Esophagus squamous epithelium (tissue), 5 donors: ENCODE results near the gene GLRX3. TPM values are rescaled to one million over a fixed set of nuclear protein-coding genes. Genes with fewer than 3 reads are reported as not detected.
"Not testable (repeated sequence)": the region's sequence is repeated elsewhere in the genome, so short reads cannot be mapped to it uniquely, and the experiment has no call there.

Source experiments
- DNase-seq: peaks from one replicate; lab custom pipeline; 2025; lab: John Stamatoyannopoulos, UW
- H3K27ac ChIP-seq, 4 donors: fragments of 200-600 bp; sonication (generic); one replicate each; pipeline ENCODE4 v1.5.1; 2016 to 2019; ENCODE audit warnings: mild to moderate bottlenecking in 1 of 4
- H3K27me3 ChIP-seq, 4 donors: fragments of 200-600 bp; sonication (generic); 1 replicate in 3 of 4; 2 replicates in 1 of 4; pipeline versions ENCODE4 v1.5.1 to v1.6.0; 2017 to 2021; ENCODE audit warnings: antibody characterized with exemption in 1 of 4
- H3K36me3 ChIP-seq, 3 donors: fragments of 200-600 bp; sonication (generic); one replicate each; pipeline ENCODE4 v1.5.1; 2016 to 2019
- H3K4me1 ChIP-seq, 3 donors: fragments of 200-600 bp; sonication (generic); one replicate each; pipeline ENCODE4 v1.5.1; 2017 to 2019
- H3K4me3 ChIP-seq, 4 donors: fragments of 200-600 bp; sonication (generic); 1 replicate in 3 of 4; 2 replicates in 1 of 4; pipeline ENCODE4 v1.5.1; 2016 to 2019; ENCODE audit warnings: mild to moderate bottlenecking in 2 of 4, moderate library complexity in 1 of 4
- H3K9me3 ChIP-seq, 3 donors: fragments of 200-600 bp; sonication (generic); one replicate each; pipeline ENCODE4 v1.5.1; 2016 to 2019
- POLR2A ChIP-seq, 4 donors: fragments of 450-650 bp; IDR thresholded peaks; one replicate each; pipeline ENCODE4 v1.6.1; 2017; ENCODE audit warnings: antibody characterized with exemption in 4 of 4, mild to moderate bottlenecking in 4 of 4, moderate library complexity in 3 of 4
- WGBS, 2 donors: methylation state at CpG; one replicate each; pipeline ENCODE4 v1.1.5; 2018; 5-methylcytosine and 5-hydroxymethylcytosine counted together
- intact Hi-C: fragments of 100-400 bp; cut with DNase I; formaldehyde crosslinking; loops from one replicate; pipeline ENCODE4 v1.15.0; 2022
- total RNA-seq, 4 donors: library from RNA; depleted of rRNA; stranded (reverse); fragments of >200 nt; gene quantifications; one replicate each; pipeline ENCODE4 v1.1.0, GENCODE V29; 2016
- TF ChIP-seq, protein P1 (sequence below), 6 experiments: fragments of 450-650 bp in 4 of 6; fragments of 200-600 bp in 2 of 6; sonication (generic) in 2 of 6; IDR thresholded peaks; one replicate each; pipeline ENCODE4 v1.5.1; 2016 to 2019; ENCODE audit warnings: antibody characterized with exemption in 6 of 6, mild to moderate bottlenecking in 4 of 6, moderate library complexity in 4 of 6
- donor health status: DM: yes; HTN: yes; CAD: no.

The GLRX3 gene
- 100 to 1,000 TPM in 2 of 4 donors, 10 to 100 TPM in 2; 48.5 to 115 (median 81.8) TPM for total RNA-seq

DNA sequence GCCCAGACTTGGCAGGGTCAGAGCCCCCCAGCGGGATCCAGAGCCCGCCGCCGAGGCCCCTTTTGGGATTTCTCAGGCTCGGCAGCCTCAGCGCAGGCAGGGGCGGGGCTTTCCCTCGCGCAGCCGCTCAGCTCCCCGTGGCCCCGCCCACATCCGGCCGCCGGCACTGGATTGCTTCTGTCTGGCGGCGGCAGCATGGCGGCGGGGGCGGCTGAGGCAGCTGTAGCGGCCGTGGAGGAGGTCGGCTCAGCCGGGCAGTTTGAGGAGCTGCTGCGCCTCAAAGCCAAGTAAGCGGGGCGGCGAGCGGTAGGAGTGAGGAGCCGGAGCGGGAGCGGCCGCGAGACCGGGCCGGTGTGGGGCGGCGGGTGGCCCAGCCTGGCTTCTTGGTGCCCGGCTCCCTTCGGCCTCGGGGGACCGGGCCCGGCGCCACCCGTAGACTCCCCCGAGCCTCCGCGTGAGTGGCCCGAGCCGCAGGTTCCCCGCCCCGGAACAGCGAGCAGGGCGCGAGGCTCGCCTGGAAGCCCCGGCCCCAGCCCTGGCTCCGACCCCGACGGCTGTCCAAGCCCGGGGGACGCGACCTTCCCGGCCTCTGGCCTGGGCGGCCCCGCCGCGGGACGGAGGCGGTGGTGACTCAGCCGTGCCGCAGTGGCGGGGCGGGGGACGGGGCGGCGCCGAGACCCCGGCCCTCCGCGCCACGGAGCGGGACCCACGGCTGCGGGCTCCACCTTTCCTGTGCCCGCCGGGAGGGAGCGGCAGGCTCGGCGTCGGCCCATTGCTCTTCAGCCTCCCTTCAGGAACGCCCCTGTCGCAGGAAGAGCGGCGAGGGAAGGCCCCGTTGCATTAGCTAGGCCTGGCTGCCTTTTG lies at the start of gene GLRX3:
GLRX3 (plus strand) TSS at position 166 of the 864 bp plus-strand sequence; CDS start at position 196, 30 bp downstream.
- TF ChIP-seq POLR2A (IDR thresholded peaks at IDR 0.05): peak in 3 of 4 donors; percentile 45 to 86 (median 70)
- TF ChIP-seq, protein P1, sequence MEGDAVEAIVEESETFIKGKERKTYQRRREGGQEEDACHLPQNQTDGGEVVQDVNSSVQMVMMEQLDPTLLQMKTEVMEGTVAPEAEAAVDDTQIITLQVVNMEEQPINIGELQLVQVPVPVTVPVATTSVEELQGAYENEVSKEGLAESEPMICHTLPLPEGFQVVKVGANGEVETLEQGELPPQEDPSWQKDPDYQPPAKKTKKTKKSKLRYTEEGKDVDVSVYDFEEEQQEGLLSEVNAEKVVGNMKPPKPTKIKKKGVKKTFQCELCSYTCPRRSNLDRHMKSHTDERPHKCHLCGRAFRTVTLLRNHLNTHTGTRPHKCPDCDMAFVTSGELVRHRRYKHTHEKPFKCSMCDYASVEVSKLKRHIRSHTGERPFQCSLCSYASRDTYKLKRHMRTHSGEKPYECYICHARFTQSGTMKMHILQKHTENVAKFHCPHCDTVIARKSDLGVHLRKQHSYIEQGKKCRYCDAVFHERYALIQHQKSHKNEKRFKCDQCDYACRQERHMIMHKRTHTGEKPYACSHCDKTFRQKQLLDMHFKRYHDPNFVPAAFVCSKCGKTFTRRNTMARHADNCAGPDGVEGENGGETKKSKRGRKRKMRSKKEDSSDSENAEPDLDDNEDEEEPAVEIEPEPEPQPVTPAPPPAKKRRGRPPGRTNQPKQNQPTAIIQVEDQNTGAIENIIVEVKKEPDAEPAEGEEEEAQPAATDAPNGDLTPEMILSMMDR (IDR thresholded peaks at IDR 0.05): peak in 2 of 6 experiments; percentile 2 to 25
- Histone ChIP-seq H3K9me3 (no peaks in the 10 kb centered on the region), H3K27me3 (no peaks in the 10 kb centered on the region), H3K36me3 (peaks cover 0 to 6% (median 0%) of the 10 kb centered on the region in 3 donors), H3K27ac (peak within 1 kb of the TSS; percentile 88 to 96 (median 90)), H3K4me1 (peaks cover 28 to 54% (median 38%) of the 10 kb centered on the region in 3 donors), H3K4me3 (peak within 1 kb of the TSS; percentile 73 to 99 (median 76))
- intact Hi-C loops: no loop called here
- WGBS, 2 donors: no CpG with 5 or more reads among the region's 96 CpGs
- peak; percentile 21 for DNase-seq

DNA sequence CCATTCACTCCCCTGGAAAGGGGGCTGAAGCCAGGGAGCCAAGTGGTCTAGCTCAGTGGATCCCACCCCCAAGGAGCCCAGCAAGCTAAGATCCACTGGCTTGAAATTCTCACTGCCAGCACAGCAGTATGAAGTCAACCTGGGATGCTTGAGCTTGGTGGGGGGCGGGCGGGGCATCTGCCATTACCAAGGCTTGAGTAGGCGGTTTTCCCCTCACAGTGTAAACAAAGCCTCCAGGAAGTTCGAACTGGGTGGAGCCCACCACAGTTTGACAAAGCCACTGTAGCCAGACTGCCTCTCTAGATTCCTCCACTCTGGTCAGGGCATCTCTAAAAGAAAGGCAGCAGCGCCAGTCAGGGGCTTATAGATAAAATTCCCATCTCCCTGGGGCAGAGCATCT lies 45.6 kb upstream of the GLRX3 start:
- H3K27me3 ChIP-seq, H3K27ac ChIP-seq, H3K4me3 ChIP-seq, H3K9me3 ChIP-seq, H3K4me1 ChIP-seq, intact Hi-C loops, DNase-seq: not testable (repeated sequence)
- WGBS, 2 donors: no CpG with 5 or more reads among the region's 5 CpGs
- peaks cover 0 to 31% (median 0%) of the 10 kb centered on the region in 3 donors for H3K36me3 ChIP-seq

DNA sequence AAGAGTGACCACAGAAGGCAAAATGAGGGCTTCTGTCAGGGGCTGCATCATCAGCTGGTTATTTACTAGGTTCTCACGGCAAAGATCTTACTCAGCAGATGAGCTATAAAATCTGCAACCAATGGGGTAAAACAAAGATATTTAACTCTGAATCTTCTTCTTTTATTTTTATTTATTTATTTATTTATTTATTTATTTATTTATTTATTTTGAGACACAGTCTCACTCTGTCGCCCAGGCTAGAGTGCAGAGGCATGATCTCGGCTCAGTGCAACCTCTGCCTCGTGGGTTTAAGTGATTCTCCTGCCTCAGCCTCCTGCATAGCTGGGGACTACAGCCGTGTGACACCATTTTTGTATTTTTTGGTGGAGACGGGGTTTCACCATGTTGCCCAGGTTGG lies 36.8 kb upstream of the GLRX3 start:
- Histone ChIP-seq H3K4me3 (no peak overlapping the region), H3K27ac (no peak overlapping the region), H3K27me3 (no peaks in the 10 kb centered on the region), H3K9me3 (no peaks in the 10 kb centered on the region), H3K36me3 (peaks cover 0 to 14% (median 0%) of the 10 kb centered on the region in 3 donors), H3K4me1 (no peaks in the 10 kb centered on the region)
- TF ChIP-seq POLR2A (IDR thresholded peaks at IDR 0.05): no peak
- TF ChIP-seq, protein P1 (IDR thresholded peaks at IDR 0.05): no peak
- intact Hi-C loops: no loop called here
- DNase-seq: no peak
- 88 to 97% methylated on average over 6 of the region's 6 CpGs for WGBS, 2 donors

DNA sequence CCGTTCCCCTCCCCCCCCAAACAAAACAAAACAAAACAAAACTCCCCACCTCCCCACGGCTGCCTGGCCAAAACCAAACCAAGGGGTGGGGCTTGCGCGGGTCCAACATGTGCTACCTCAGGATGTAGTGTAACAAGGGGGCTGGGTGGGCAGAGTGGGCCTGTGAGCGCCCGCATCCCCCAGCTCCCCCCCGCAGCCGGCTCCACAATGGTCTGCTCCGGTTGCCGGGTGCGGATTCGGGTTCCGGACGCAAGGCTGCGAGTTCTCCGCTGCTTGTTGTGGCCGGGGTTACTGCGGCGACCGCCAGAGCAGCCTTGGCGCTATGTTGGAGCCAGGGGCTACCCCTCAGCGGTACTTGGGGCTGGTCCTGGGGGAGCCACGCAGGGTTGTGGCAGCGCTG lies 30.5 kb upstream of the GLRX3 start:
- Histone ChIP-seq H3K27ac (no peak overlapping the region), H3K27me3 (no peaks in the 10 kb centered on the region), H3K36me3 (peaks cover 0 to 23% (median 0%) of the 10 kb centered on the region in 3 donors), H3K9me3 (no peaks in the 10 kb centered on the region), H3K4me1 (peaks cover 9 to 16% (median 9%) of the 10 kb centered on the region in 3 donors), H3K4me3 (no peak overlapping the region)
- TF ChIP-seq, protein P1 (IDR thresholded peaks at IDR 0.05): no peak
- no peak for TF ChIP-seq POLR2A (IDR thresholded peaks at IDR 0.05)
- 87 to 88% methylated on average over 15 to 17 of the region's 24 CpGs for WGBS, 2 donors
- no peak for DNase-seq
- intact Hi-C loops: no loop called here

DNA sequence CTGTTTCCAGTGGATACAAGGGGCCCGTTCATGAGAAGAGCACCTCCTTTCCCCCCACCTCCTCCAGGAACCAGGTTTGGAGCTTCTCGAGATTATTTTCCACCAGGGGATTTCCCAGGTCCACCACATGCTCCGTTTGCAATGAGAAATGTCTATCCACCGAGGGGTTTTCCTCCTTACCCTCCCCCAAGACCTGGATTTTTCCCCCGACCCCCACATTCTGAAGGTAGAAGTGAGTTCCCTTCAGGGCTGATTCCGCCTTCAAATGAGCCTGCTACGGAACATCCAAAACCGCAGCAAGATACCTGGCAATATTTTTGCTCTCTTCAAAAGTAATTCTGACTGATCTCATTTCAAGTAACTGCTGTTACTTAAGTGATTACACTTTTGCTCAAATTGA lies 28.0 kb upstream of the GLRX3 start:
- H3K27me3 ChIP-seq, H3K4me3 ChIP-seq, H3K27ac ChIP-seq, DNase-seq, intact Hi-C loops, H3K9me3 ChIP-seq: not testable (repeated sequence)
- WGBS, 2 donors: 68 to 73% methylated on average over 7 to 8 of the region's 8 CpGs
- Histone ChIP-seq H3K36me3 (peaks cover 0 to 21% (median 0%) of the 10 kb centered on the region in 3 donors), H3K4me1 (peaks cover 9 to 34% (median 19%) of the 10 kb centered on the region in 3 donors)
